Measurements from ENCODE around the gene ATG2B. TPM values are rescaled to one million over a fixed set of nuclear protein-coding genes. Genes with fewer than 3 reads are reported as not detected.

ATG2B gene
- total and polyA plus RNA-seq, 9 of the 15 experiments (the other 6 are each of a cell fraction or from before 2014, with no cell fraction given), result 0.83 to 12.9 (median 8.7) TPM

DNA sequence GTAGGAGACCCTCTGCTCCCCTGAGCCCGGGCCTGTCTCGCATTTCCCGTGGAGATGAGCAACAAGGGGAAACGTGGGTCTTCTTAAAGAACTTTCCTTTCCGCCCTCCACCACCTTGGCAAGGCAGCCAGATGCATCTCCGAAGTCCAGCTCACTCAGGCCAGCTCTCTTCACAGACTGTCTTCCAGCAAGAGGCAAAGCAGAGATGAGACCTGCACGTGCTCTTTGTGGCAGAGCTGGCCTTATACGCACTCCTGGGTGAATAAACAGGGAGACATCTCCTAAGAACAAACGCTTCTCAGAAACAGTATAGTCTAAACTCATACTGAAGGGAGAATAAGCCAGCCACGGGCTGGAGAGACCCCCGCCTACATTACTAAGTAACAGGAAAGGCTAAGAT, 108.5 kb downstream of the ATG2B start:
- CTCF ChIA-PET (ENCODE audit: low intra/inter-chr PET ratio), result no interaction called here
- BruUV-seq (replicated peaks), result no TSS peak
- Histone ChIP-seq H2AFZ (ENCODE audit: low read depth, low read length) (no peak overlapping the region), H3K4me2 (ENCODE audit: insufficient read depth, low read length) (no peak overlapping the region), H3K4me1 (replicated peaks in 1 of 2; ENCODE audit: control insufficient read depth in 2 of 2, insufficient read depth in 2 of 2, low read length in 2 of 2) (peaks cover 0 to 7% of the 10 kb centered on the region in 2 experiments; a peak in 2 of 5 replicates), H3K36me3 (ENCODE audit: control insufficient read depth, insufficient read depth, low read length) (no peaks in the 10 kb centered on the region), H3K9me3 (replicated peaks; ENCODE audit: control insufficient read depth, insufficient read depth, low read depth, low read length) (no peaks in the 10 kb centered on the region), H3K4me3 (no peak overlapping the region), H3K79me2 (ENCODE audit: control insufficient read depth, insufficient read depth, low read length) (no peaks in the 10 kb centered on the region), H3K9me1 (ENCODE audit: control insufficient read depth, insufficient read depth, low read length) (no peaks in the 10 kb centered on the region), H3K27ac (ENCODE audit: extremely low read depth, low read depth, low read length) (no peak overlapping the region), H3K9ac (ENCODE audit: insufficient read depth in 1 of 2, low read depth in 2 of 2, low read length in 2 of 2) (no peak overlapping the region), H3K27me3 (ENCODE audit: control insufficient read depth in 2 of 2, insufficient read depth in 2 of 2, low read length in 2 of 2) (peaks cover 9 to 13% of the 10 kb centered on the region in 2 experiments; a peak in 3 of 5 replicates), H4K20me1 (replicated peaks; ENCODE audit: control insufficient read depth, insufficient read depth, low read length) (no peaks in the 10 kb centered on the region)
- POLR2A ChIA-PET, result no interaction called here
- in situ Hi-C loops (cut with MboI) (loop anchor here (25.0 kb wide), 1 partner anchor 692 kb away; no protein-coding TSS in a partner anchor), intact Hi-C loops (cut with micrococcal nuclease) (no loop called here)
- WGBS (ENCODE audit: insufficient coverage, low coverage, missing lambda C conversion rate), result 3% methylated on average over 6 of the region's 11 CpGs
- ATAC-seq (no peak), FAIRE-seq (no peak), DNase-seq (ENCODE audit: extremely low read depth in 1 of 4, low spot score in 3 of 4) (no peak)
- TF ChIP-seq NRF1 (conservative IDR thresholded peaks at IDR 0.05 in 1 of 2, IDR thresholded peaks at IDR 0.05 in 1 of 2), result no peak
- TF ChIP-seq, protein P1, sequence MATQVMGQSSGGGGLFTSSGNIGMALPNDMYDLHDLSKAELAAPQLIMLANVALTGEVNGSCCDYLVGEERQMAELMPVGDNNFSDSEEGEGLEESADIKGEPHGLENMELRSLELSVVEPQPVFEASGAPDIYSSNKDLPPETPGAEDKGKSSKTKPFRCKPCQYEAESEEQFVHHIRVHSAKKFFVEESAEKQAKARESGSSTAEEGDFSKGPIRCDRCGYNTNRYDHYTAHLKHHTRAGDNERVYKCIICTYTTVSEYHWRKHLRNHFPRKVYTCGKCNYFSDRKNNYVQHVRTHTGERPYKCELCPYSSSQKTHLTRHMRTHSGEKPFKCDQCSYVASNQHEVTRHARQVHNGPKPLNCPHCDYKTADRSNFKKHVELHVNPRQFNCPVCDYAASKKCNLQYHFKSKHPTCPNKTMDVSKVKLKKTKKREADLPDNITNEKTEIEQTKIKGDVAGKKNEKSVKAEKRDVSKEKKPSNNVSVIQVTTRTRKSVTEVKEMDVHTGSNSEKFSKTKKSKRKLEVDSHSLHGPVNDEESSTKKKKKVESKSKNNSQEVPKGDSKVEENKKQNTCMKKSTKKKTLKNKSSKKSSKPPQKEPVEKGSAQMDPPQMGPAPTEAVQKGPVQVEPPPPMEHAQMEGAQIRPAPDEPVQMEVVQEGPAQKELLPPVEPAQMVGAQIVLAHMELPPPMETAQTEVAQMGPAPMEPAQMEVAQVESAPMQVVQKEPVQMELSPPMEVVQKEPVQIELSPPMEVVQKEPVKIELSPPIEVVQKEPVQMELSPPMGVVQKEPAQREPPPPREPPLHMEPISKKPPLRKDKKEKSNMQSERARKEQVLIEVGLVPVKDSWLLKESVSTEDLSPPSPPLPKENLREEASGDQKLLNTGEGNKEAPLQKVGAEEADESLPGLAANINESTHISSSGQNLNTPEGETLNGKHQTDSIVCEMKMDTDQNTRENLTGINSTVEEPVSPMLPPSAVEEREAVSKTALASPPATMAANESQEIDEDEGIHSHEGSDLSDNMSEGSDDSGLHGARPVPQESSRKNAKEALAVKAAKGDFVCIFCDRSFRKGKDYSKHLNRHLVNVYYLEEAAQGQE (IDR thresholded peaks at IDR 0.05; ENCODE audit: borderline replicate concordance), result no peak
- TF ChIP-seq, protein P1 (CRISPR knock-in tag; IDR thresholded peaks at IDR 0.05; ENCODE audit: low read depth), result no peak
- TF ChIP-seq, protein P2, sequence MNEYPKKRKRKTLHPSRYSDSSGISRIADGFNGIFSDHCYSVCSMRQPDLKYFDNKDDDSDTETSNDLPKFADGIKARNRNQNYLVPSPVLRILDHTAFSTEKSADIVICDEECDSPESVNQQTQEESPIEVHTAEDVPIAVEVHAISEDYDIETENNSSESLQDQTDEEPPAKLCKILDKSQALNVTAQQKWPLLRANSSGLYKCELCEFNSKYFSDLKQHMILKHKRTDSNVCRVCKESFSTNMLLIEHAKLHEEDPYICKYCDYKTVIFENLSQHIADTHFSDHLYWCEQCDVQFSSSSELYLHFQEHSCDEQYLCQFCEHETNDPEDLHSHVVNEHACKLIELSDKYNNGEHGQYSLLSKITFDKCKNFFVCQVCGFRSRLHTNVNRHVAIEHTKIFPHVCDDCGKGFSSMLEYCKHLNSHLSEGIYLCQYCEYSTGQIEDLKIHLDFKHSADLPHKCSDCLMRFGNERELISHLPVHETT (CRISPR knock-in tag; conservative IDR thresholded peaks at IDR 0.05 in 1 of 2, IDR thresholded peaks at IDR 0.05 in 1 of 2), result no peak
- TF ChIP-seq, protein P3, sequence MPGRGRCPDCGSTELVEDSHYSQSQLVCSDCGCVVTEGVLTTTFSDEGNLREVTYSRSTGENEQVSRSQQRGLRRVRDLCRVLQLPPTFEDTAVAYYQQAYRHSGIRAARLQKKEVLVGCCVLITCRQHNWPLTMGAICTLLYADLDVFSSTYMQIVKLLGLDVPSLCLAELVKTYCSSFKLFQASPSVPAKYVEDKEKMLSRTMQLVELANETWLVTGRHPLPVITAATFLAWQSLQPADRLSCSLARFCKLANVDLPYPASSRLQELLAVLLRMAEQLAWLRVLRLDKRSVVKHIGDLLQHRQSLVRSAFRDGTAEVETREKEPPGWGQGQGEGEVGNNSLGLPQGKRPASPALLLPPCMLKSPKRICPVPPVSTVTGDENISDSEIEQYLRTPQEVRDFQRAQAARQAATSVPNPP (IDR thresholded peaks at IDR 0.05; ENCODE audit: borderline replicate concordance, insufficient read depth, insufficient read length), result no peak
- TF ChIP-seq, protein P4, sequence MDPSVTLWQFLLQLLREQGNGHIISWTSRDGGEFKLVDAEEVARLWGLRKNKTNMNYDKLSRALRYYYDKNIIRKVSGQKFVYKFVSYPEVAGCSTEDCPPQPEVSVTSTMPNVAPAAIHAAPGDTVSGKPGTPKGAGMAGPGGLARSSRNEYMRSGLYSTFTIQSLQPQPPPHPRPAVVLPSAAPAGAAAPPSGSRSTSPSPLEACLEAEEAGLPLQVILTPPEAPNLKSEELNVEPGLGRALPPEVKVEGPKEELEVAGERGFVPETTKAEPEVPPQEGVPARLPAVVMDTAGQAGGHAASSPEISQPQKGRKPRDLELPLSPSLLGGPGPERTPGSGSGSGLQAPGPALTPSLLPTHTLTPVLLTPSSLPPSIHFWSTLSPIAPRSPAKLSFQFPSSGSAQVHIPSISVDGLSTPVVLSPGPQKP (CRISPR knock-in tag; IDR thresholded peaks at IDR 0.05), result no peak
- TF ChIP-seq RBM39 (optimal IDR thresholded peaks at IDR 0.05; ENCODE audit: low read depth, low read length), result no peak
- TF ChIP-seq SMARCA4 (IDR thresholded peaks at IDR 0.05), result no peak
